ENCODE results near the gene RASA3.

DNA sequence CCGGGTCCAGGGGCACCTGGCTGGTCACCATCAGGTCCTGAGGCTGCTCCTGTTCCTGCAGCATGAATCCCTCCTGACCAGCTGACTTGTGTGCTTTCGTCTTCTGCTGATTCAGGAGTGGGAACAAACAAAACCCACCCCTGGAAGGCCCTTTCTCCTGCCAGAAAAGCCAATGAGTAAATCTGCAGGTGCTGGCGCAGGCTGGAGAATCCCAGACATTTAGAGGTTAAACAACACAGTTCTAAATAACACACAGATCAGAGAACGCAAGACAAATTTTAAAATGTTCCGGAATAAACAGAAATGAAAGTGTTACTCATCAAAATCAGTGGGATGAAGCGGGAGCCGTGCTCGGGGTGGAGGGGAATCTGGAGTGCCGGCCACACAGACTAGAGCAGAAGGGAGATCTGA lies 97.9 kb downstream of the RASA3 start:
- TF ChIP-seq, protein P1, sequence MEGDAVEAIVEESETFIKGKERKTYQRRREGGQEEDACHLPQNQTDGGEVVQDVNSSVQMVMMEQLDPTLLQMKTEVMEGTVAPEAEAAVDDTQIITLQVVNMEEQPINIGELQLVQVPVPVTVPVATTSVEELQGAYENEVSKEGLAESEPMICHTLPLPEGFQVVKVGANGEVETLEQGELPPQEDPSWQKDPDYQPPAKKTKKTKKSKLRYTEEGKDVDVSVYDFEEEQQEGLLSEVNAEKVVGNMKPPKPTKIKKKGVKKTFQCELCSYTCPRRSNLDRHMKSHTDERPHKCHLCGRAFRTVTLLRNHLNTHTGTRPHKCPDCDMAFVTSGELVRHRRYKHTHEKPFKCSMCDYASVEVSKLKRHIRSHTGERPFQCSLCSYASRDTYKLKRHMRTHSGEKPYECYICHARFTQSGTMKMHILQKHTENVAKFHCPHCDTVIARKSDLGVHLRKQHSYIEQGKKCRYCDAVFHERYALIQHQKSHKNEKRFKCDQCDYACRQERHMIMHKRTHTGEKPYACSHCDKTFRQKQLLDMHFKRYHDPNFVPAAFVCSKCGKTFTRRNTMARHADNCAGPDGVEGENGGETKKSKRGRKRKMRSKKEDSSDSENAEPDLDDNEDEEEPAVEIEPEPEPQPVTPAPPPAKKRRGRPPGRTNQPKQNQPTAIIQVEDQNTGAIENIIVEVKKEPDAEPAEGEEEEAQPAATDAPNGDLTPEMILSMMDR (conservative IDR thresholded peaks at IDR 0.05; ENCODE audit: low read length) = no peak
- TF ChIP-seq EZH2phosphoT487 (IDR thresholded peaks at IDR 0.05; ENCODE audit: borderline replicate concordance, low read depth, low read length) = no peak
